M059J (cell line): ENCODE measurements around the gene OR8B12. TPM values are rescaled to one million over a fixed set of nuclear protein-coding genes. Genes with fewer than 3 reads are reported as not detected.
"Not testable (repeated sequence)": the region's sequence is repeated elsewhere in the genome, so short reads cannot be mapped to it uniquely, and the experiment has no call there.

Experiments
- DNase-seq: peaks from one replicate; pipeline ENCODE4 v3.0.0-alpha.2; 2012; ENCODE audit warnings: low read depth
- total RNA-seq: library from RNA; depleted of rRNA; stranded (reverse); fragments of >200 nt; shearing (Covaris generic); gene quantifications from 2 replicates; pipeline ENCODE4 v1.2.3, GENCODE V29; 2014; rRNA removed

The OR8B12 gene
- total RNA-seq, 1 experiment from 2014 or later, result not detected

DNA sequence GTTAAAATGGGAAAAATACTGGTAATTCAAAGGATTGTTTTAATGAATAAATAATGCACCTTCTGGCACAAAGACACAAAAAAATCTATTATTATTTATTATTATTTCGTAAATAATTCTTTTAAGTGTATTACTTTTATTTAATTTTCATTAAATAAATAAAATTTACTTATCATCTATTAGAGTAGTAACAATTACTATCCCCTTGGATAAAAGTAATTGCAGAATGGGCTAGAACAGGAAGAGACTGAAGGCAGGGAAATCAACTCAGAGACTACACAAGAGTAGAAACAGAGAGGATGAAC, 23.0 kb downstream of the OR8B12 start:
- no peak for DNase-seq

DNA sequence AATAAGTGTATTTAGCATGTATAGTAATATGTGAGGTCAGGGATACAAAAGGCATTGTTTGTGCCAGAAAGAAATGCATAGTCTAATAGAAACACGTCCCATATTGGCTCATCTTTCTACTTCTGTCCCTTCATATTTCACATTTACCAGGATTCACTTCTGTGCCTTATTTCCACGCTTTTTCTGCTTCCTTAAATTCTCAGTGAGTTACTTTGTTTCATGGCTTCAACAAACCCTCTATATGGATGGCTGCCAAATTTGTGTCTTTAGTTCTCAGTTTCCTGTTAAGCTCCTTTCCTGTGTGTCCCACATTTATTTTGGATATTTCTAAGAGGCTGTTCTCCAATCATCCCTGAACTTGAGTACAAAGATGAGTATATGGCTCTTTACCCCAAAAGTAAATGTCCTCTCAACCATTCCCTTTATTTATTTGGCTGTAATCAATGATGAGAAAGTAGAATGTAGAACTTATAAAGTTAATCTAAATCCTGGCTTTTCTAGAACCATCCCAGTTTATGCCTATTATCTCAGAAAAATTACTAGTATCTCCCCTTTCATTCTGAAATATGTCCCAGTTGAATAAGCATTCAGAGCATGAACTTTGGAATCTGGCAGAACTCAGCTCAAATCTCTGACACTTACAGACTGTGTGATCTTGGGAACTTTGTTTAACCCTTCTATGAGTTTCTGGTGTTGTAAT, 23.5 kb downstream of the OR8B12 start:
- DNase-seq, result no peak

DNA sequence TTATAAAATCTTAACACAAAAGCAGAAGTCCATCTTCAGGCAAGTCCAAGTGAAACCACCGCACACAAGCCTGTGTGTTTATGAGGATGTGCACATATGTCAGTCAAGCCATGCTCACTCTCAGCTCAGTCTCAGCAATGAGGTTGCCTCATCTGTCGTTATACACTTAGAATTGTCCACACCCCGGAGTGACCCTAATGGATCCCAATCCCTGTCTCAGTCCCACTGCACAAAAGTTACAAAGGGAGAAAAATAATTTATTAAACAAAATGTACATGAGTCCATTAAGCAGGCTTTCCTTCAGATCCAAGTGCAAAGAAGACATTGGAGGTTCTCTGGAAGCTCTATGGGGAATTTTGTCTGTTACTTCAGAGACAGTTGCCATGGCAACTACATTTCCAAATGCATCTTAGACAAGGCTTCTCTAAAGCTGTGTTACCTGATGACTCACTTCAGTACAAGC, 24.4 kb downstream of the OR8B12 start:
- DNase-seq, result peak; percentile 18

GRCh38 chr11:124517314-124517713, 26.1 kb downstream of the OR8B12 start:
- DNase-seq, result no peak

DNA sequence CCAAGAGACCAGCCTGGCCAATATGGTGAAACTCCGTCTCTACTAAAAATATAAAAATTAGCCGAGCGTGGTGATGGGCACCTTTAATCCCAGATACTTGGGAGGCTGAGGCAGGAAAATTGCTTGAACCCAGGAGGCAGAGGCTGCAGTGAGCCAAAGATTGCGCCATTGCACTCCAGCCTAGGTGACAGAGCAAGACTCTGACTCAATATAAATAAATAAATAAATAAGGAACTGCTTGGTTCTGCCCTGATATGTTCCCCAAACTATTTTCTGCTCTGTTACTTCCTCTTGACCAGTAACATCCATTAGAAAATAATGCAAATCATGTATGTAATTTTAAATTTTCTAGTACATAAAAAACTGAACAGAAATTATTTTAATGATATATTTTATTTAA, 28.8 kb downstream of the OR8B12 start:
- not testable (repeated sequence) for DNase-seq

DNA sequence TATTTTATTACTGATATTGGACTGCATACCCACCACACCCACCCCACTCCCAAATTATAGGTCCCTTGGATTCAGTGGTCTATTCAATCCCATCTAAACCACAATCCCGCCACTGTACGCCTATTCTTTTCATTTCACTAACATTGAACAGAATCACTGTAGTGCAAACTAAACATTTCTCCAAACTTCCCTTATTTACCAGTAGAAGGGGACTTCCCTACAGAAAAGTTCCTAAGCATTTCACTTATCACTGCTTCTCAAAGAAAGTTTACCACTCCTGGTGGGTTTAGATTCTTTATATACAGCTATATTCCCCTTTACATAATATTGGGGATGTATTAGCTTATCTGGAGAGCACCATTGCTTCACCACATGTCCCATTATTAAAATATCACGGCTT, 29.3 kb downstream of the OR8B12 start:
- DNase-seq, result no peak

GRCh38 chr11:124511745-124512144, 31.7 kb downstream of the OR8B12 start:
- DNase-seq, result no peak

GRCh38 chr11:124510279-124510678, 33.2 kb downstream of the OR8B12 start:
- DNase-seq, result no peak

GRCh38 chr11:124499711-124500110, 43.7 kb downstream of the OR8B12 start:
- DNase-seq, result no peak

DNA sequence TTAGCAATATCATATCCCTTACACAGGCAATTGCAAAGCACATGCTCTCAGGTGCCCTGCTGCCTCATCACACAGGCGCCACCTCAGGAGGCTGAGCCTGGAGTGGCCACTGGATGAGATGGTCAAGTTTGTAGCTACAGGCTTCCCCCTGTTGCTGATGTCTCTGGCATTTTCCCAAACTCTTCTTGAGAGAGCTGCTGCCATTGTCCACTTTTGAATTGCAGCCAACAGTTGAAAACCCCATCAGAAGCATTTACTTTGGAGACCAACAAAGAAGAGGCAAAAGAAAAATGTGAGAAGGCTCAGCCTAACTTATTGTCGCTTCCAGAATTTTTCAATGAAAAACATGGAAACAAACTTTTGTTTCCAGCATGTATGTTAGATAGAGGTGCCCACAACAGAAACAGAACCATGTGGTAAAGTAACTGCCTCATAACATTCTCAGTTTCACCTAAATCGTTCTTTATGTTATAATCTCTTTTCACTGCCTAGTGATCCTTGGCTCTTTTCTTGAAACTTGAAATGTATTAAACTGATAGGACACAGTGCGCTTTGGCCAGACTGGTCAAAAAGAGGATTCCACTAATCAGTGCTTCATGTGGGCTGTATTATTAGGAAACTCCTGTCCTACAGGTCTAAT, 50.3 kb downstream of the OR8B12 start:
- DNase-seq, result no peak

Other genes starting within 250 kb of the OR8B12 start
- not detected in 2 replicates for gene OR8D1, start 229.7 kb downstream of the OR8B12 start, total RNA-seq
- gene OR8D2, start 223.5 kb downstream of the OR8B12 start, total RNA-seq, result not detected in 2 replicates
- gene OR8B2, start 159.2 kb downstream of the OR8B12 start, total RNA-seq, result not detected in 2 replicates
- gene OR8B3, start 144.6 kb downstream of the OR8B12 start, total RNA-seq, result not detected in 2 replicates
- not detected in 2 replicates for gene OR8B4, start 118.8 kb downstream of the OR8B12 start, total RNA-seq
- gene OR8B8, start 98.0 kb downstream of the OR8B12 start, total RNA-seq, result not detected in 2 replicates
- gene OR8A1, start 26.3 kb upstream of the OR8B12 start, total RNA-seq, result not detected in 2 replicates
- not detected in 2 replicates for gene PANX3, start 67.8 kb upstream of the OR8B12 start, total RNA-seq
- gene TBRG1, start 79.2 kb upstream of the OR8B12 start, total RNA-seq, result 16.6 and 26.9 TPM in 2 replicates
- 14.9 and 18.0 TPM in 2 replicates for gene SIAE, start 130.1 kb upstream of the OR8B12 start, total RNA-seq
- gene SPA17, start 130.2 kb upstream of the OR8B12 start, total RNA-seq, result 29.9 and 43.4 TPM in 2 replicates
- 12.1 and 21.2 TPM in 2 replicates for gene NRGN, start 196.3 kb upstream of the OR8B12 start, total RNA-seq
- not detected in 2 replicates for gene VSIG2, start 208.6 kb upstream of the OR8B12 start, total RNA-seq
- gene ESAM, start 218.6 kb upstream of the OR8B12 start, total RNA-seq, result 0.74 and 0.99 TPM in 2 replicates